ENCODE measurements around the gene RRP9.
"Not testable (repeated sequence)": the region's sequence is repeated elsewhere in the genome, so short reads cannot be mapped to it uniquely, and the experiment has no call there.

The RRP9 gene

GRCh38 chr3:51941798-51942602 is at the start of gene RRP9, which contains the start of gene PARP3:
RRP9 (minus strand) TSS chr3:51941904; CDS start chr3:51941867, 37 bp downstream.
PARP3 (plus strand) TSS chr3:51942363; CDS start chr3:51943356, 993 bp downstream.
- DNase-seq: peak; percentile 96 to 100 (median 99)

- not testable (repeated sequence) for DNase-seq
Measured at GRCh38 chr3:51990501-51990971, 48.8 kb upstream of the RRP9 start.

DNA sequence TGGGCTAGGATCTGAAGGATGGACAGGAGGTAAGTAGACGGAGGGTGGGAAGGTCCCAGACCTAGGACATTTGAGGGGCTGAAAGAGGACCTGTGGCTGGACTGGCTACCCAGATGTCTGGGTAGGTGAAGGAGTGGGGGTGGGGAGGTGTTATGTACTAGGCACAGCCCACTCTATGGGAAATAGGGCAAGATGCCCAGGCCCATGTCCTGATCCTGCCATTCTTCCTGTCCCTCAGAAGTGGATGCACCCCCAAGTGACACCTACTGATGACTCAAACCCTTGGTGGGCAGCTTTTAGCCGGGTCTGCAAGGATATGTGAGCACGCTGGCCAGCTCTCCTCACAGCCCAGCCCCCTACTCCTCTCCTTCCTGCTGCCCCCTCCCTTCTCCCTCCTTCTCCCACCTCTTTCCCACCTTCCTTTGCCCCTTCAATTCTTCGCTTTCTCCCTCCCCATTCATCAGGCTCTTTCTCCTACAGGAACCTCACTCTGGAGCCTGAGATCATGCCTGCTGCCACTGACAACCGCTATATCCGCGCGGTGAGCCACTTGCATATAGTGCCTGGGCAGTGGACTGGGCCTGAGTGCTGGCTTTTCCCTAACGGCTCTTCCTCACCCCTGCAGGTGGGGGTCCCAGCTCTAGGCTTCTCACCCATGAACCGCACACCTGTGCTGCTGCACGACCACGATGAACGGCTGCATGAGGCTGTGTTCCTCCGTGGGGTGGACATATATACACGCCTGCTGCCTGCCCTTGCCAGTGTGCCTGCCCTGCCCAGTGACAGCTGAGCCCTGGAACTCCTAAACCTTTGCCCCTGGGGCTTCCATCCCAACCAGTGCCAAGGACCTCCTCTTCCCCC is 46.8 kb upstream of the RRP9 start:
- no peak for DNase-seq

DNA sequence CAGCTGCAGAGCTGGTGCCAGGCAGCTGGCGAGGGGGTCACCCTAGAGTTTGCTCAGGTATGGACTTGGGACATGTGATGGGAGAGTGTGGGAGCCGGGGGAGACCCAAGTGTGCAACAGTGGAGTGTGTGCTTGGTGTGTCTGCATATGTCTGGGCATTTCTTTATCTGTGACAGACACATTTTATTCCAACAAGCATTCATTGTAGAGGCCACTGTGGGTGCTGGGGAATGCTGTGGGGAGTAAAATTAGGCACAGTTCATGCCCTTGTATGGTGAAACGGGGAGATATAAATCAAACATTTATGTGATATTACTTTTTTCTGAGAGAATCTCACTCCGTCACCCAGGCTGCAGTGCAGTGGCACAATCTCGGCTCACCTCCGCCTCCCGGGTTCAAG is 45.9 kb upstream of the RRP9 start:
- no peak for DNase-seq

- no peak for DNase-seq
Measured at GRCh38 chr3:51986010-51986947, 44.6 kb upstream of the RRP9 start.

- DNase-seq: no peak
Measured at GRCh38 chr3:51985063-51985462, 43.4 kb upstream of the RRP9 start.

DNA sequence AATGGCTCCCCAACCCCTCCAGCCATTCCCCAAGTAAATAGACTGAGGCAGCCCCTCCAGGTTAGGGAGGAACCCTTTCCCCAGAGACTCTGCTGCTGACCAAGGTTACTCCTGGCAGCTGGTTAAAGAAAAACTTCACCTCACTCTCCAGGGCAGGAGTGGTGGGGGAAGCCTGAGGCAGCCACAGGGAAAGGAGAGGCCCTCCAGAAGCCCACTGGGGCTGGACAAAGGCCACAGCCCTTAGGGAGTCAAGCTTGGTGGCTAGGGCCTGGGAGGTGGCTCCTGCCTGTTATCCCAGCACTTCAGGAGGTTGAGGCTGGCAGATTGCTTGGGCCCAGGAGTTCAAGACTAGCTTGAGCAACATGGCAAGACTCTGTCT is 42.6 kb upstream of the RRP9 start:
- DNase-seq: no peak

DNA sequence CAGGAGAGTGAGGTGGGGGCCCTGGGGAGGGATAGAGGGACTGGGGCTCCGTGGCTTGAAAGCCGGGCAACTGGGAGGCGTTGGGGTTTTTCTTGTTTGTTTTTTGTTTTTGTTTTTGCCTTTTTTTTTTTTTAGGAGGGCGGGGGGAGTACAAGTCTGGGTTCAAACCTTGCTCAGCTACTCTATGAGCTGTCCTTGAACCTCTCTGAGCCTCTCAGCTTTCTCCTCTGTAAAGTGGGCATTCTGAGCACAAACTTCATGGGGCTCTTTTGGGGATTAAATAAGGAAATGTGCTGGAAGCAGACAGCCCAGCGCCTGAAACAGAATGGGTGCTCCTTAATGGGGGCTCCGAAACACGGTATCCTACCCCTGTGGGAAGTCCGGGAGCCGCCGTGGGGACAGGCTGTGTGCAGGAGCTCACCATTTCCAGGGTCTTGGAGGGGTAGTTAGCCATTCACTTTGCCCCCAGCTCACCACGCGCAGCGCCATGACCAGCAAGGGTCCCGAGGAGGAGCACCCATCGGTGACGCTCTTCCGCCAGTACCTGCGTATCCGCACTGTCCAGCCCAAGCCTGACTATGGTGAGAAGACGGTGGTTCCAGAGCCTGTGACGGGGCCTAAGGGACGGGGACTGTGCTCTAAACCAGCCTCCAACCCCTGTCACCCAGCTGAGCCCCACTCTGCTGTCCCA is 42.0 kb upstream of the RRP9 start:
- DNase-seq: no peak

- peak; percentile 22 to 74 (median 60) for DNase-seq
Measured at GRCh38 chr3:51982838-51983577, 41.3 kb upstream of the RRP9 start, which contains the start of gene ACY1. ACY1 (plus strand) TSS chr3:51983535; CDS start chr3:51984065, 530 bp downstream.

DNA sequence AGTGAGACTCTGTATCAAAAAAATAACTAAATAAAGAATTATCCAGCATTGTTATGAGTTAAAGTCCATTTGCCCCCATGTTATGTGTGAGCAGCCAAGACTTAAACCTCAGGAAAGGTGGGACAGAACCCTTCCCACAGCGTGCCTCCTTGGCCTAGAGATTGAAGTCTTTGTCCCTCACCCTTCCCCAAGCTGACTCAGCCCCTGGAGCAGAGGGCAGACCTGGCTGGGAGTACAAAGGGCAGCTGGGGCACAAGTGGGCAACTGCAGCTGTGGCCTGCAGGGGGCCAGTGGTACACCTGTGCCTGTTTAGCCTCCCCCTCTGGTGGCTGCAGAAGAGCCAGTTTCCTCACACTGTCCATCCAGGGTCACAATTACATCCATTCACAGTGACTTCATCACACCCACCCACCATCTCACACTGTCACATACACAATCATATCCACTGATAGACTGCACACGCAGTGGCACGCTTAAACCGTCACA is 40.7 kb upstream of the RRP9 start:
- DNase-seq: peak in 2 of 6 experiments; percentile 11 to 41

GRCh38 chr3:51980253-51980652 is 38.5 kb upstream of the RRP9 start:
- no peak for DNase-seq

GRCh38 chr3:51978143-51978502 is 36.4 kb upstream of the RRP9 start:
- no peak for DNase-seq

GRCh38 chr3:51977446-51978142 is 35.9 kb upstream of the RRP9 start:
- DNase-seq: peak in 5 of 6 experiments; percentile 14 to 45 (median 17)

DNA sequence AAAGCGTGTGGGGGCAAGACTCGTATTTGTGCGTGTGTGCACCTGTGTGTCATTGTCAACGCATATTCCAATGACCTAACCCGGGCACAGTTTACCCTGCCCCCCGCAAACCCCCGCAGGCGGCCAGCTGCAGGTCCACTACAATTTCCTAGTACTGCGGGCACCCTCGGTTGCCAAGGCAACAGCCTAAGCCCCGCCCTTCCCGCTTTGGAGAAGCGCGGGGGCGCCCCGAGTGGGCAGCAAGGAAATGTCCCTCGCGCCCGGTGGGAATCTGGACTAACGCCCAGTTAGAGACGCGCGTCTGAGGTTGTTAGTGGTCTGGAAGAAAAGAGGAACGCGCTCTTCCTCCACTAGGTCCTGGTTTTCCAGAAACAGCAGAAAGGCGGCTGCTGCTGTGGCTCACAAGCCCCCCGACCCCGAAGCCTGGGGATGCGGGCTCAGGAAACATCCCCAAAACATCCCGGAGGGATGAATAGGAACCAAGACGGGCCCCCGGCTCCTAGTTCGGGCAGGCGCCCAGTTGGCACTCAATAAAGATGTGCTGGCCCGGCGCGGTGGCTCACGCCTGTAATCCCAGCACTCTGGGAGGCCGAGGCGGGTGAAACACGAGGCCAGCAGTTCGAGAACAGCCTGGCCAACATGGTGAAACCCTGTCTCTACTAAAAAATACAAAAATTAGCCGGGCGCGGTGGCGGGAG is 34.3 kb upstream of the RRP9 start:
- DNase-seq: peak in 2 of 6 experiments; percentile 31 to 51

DNA sequence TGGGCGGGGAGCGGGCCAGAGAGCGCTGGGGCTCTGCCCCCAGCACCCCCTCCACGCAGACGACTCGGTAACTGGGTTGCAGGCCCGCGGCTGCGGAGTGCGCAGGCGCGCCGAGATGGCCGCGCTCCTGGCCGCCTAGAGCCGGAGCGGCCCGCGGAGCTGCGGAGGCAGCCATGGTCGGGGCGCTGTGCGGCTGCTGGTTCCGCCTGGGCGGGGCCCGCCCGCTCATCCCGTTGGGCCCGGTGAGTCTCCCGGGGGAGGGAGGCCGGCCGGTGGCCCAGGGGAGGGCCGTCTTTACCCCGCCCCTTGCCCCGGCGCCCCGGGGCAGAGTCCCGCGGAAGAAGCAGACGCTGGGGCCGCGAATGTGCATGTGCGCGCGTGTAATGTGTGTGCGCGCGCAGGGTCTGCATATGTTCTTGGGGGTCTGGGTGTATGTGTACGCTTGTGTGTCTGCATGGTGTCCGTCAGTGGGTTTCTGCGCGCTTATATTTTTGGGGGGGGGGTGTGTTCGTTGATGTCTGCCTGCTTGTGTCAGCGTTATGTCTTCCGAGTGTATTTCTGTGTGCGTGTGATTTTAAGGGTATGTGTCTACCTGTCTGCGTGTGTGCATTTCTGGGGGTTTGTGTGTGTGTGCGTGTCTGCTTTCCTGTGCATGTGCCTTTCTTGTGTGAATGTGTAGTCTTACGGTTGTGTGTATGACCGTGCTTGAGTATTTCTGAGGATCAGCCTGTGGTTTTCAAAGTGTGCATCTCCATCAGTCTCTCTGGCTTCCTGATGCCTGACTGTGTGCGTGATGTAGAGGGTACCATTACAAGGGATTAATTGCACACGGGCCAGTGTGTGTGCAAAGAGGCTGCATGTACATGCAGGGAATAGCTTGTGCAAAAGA is 33.5 kb upstream of the RRP9 start, which contains the start of gene ABHD14A:
Gene ABHD14A, plus strand, starts transcription at position 102 of the 889 bp plus-strand sequence. Its CDS starts 72 bp downstream, at position 174.
- peak; percentile 52 to 74 (median 68) for DNase-seq

DNA sequence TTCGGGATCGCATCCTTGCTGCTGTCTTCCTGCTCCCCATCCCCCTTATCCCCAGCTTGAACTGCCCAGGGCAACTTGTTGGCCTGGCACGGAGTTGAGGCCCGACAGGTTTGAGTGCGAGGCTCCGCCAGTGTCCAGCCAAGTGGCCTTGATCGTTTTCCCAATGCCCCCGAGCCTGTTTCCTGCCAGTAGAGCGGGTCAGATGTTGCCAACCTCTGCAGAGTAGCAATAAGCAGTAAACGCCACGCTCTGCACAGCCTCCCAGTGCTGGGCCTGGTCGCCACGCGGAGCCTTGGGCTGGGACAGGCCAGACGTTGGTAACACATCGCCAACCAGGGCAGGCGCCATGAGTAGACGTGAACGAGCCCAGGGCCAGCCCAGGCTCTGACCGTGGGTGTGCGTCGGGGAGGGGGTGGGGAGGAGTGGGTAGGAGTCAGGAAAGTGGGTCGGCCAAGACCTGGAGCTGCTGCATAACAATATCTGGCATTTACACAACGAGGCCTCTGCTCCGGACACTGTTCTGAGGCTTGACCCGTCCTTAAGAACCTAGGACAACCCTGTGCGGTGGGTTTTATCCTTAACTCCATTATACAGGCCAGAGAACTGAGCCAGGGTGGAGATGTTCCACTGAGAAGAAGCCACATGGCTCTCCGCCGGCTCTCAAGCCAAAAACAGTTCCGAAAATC is 32.7 kb upstream of the RRP9 start:
- DNase-seq: peak in 1 of 6 experiments; percentile 36

- DNase-seq: no peak
Measured at GRCh38 chr3:51971350-51971749, 29.6 kb upstream of the RRP9 start.
